GM21423 (cell line): Measurements from ENCODE around the gene ITGB5.

Experiments used
- ATAC-seq: cut with Tn5 transposase; IDR thresholded peaks from one replicate; pipeline ENCODE4 v1.9.1; 2021; ENCODE audit warnings: mild to moderate bottlenecking, moderate library complexity; ENCODE audit not compliant: unreplicated experiment

The ITGB5 gene

GRCh38 chr3:124773351-124774326, 113.5 kb downstream of the ITGB5 start:
- ATAC-seq = no peak

GRCh38 chr3:124772081-124772831, 114.9 kb downstream of the ITGB5 start:
- no peak for ATAC-seq

GRCh38 chr3:124771083-124771445, 116.1 kb downstream of the ITGB5 start:
- no peak for ATAC-seq

GRCh38 chr3:124770336-124771082, 116.7 kb downstream of the ITGB5 start:
- no peak for ATAC-seq

GRCh38 chr3:124769462-124769861, 117.7 kb downstream of the ITGB5 start:
- no peak for ATAC-seq

GRCh38 chr3:124768812-124769211, 118.4 kb downstream of the ITGB5 start:
- ATAC-seq = no peak

GRCh38 chr3:124767691-124768090, 119.5 kb downstream of the ITGB5 start:
- no peak for ATAC-seq

GRCh38 chr3:124767264-124767663, 119.9 kb downstream of the ITGB5 start:
- ATAC-seq = no peak

GRCh38 chr3:124766113-124767095, 120.8 kb downstream of the ITGB5 start:
- no peak for ATAC-seq

- ATAC-seq = no peak
Measured at GRCh38 chr3:124765197-124765840, 121.8 kb downstream of the ITGB5 start.

GRCh38 chr3:124764746-124765145, 122.4 kb downstream of the ITGB5 start:
- ATAC-seq = no peak

- ATAC-seq = no peak
Measured at GRCh38 chr3:124763644-124764358, 123.4 kb downstream of the ITGB5 start.

GRCh38 chr3:124763206-124763605, 124.0 kb downstream of the ITGB5 start:
- no peak for ATAC-seq

GRCh38 chr3:124762661-124763011, 124.5 kb downstream of the ITGB5 start:
- no peak for ATAC-seq

GRCh38 chr3:124761935-124762660, 125.1 kb downstream of the ITGB5 start:
- no peak for ATAC-seq

- ATAC-seq = no peak
Measured at GRCh38 chr3:124761250-124761796, 125.8 kb downstream of the ITGB5 start.

- no peak for ATAC-seq
Measured at GRCh38 chr3:124760601-124761000, 126.6 kb downstream of the ITGB5 start.
